Measurements from ENCODE around the gene ADAMTS10. TPM values are rescaled to one million over a fixed set of nuclear protein-coding genes. Genes with fewer than 3 reads are reported as not detected.

The ADAMTS10 gene
- total RNA-seq, 1 experiment from 2014 or later, result 10.2 TPM

GRCh38 chr19:8648240-8648639, 37.7 kb upstream of the ADAMTS10 start:
- Histone ChIP-seq H3K9ac (ENCODE audit: low read length) (no peak overlapping the region), H3K27ac (ENCODE audit: low read depth, low read length) (no peak overlapping the region), H3K36me3 (ENCODE audit: control insufficient read depth in 1 of 2, insufficient read depth in 2 of 2, low read length in 2 of 2) (no peaks in the 10 kb centered on the region), H2AFZ (ENCODE audit: low read depth, low read length, poor library complexity, severe bottlenecking) (no peak overlapping the region), H3K9me3 (ENCODE audit: control insufficient read depth in 1 of 2, insufficient read depth in 1 of 2, low read depth in 1 of 2, low read length in 2 of 2) (no peaks in the 10 kb centered on the region), H3K4me1 (ENCODE audit: control insufficient read depth in 1 of 2, insufficient read depth in 2 of 2, low read length in 2 of 2) (no peaks in the 10 kb centered on the region), H3K9me2 (ENCODE audit: insufficient read depth) (no peaks in the 10 kb centered on the region), H3K79me2 (ENCODE audit: insufficient read depth, low read length) (no peaks in the 10 kb centered on the region), H3K27me3 (ENCODE audit: insufficient read depth, low read length) (no peaks in the 10 kb centered on the region), H3K4me3 (replicated peaks in 1 of 2; ENCODE audit: low read depth in 1 of 2, low read length in 2 of 2) (no peak overlapping the region), H3K4me2 (ENCODE audit: low read length) (no peak overlapping the region), H4K20me1 (ENCODE audit: insufficient read depth) (no peaks in the 10 kb centered on the region)
- ChIA-PET POLR2A (no interaction called here), CTCF (no interaction called here), RAD21 (ENCODE audit: low non-redundant PET in 1 of 2, low total read pairs in 2 of 2, uncharacterized antibody in 2 of 2, unreplicated experiment in 2 of 2) (no interaction called here)
- ATAC-seq (no peak), DNase-seq (ENCODE audit: low read depth, low spot score) (no peak)
- no TSS peak for BruUV-seq (replicated peaks)
- TF ChIP-seq EZH2phosphoT487 (IDR thresholded peaks at IDR 0.05; ENCODE audit: borderline replicate concordance), result no peak
- intact Hi-C loops (cut with micrococcal nuclease), result no loop called here

GRCh38 chr19:8643860-8644653, 33.5 kb upstream of the ADAMTS10 start:
- no peak overlapping the region for H3K9ac ChIP-seq (ENCODE audit: low read length)
- CTCF ChIA-PET, result interaction anchor here (1.0 to 1.3 kb wide), 3 partner anchors 10 to 63 kb away, joined by 3 to 4 read pairs (median 3); no protein-coding TSS in a partner anchor

More at GRCh38 chr19:8643860-8644653, 33.5 kb upstream of the ADAMTS10 start:
- POLR2A ChIA-PET, result no interaction called here
- no peak overlapping the region for H3K4me2 ChIP-seq (ENCODE audit: low read length)
- no peaks in the 10 kb centered on the region for H3K79me2 ChIP-seq (ENCODE audit: insufficient read depth, low read length)
- H3K27me3 ChIP-seq (ENCODE audit: insufficient read depth, low read length), result no peaks in the 10 kb centered on the region
- BruUV-seq (replicated peaks), result no TSS peak
- ATAC-seq, result no peak
- no peak overlapping the region for H3K4me3 ChIP-seq (replicated peaks in 1 of 2; ENCODE audit: low read depth in 1 of 2, low read length in 2 of 2)
- H3K4me1 ChIP-seq (ENCODE audit: control insufficient read depth in 1 of 2, insufficient read depth in 2 of 2, low read length in 2 of 2), result no peaks in the 10 kb centered on the region
- TF ChIP-seq POLR2A (IDR thresholded peaks at IDR 0.05; ENCODE audit: borderline replicate concordance, extremely low read depth, insufficient read depth, insufficient read length), result no peak
- no peak for TF ChIP-seq SIN3A (IDR thresholded peaks at IDR 0.05; ENCODE audit: low read depth)
- no peak for TF ChIP-seq ZFX (IDR thresholded peaks at IDR 0.05)
- intact Hi-C loops (cut with micrococcal nuclease), result loop anchor here (2.0 kb wide), 1 partner anchor 63 kb away; no protein-coding TSS in a partner anchor
- no peaks in the 10 kb centered on the region for H3K9me3 ChIP-seq (ENCODE audit: control insufficient read depth in 1 of 2, insufficient read depth in 1 of 2, low read depth in 1 of 2, low read length in 2 of 2)
- H3K9me2 ChIP-seq (ENCODE audit: insufficient read depth), result no peaks in the 10 kb centered on the region
- no peaks in the 10 kb centered on the region for H3K36me3 ChIP-seq (ENCODE audit: control insufficient read depth in 1 of 2, insufficient read depth in 2 of 2, low read length in 2 of 2)
- no peak overlapping the region for H3K27ac ChIP-seq (ENCODE audit: low read depth, low read length)
- RAD21 ChIA-PET (ENCODE audit: low non-redundant PET in 1 of 2, low total read pairs in 2 of 2, uncharacterized antibody in 2 of 2, unreplicated experiment in 2 of 2), result interaction anchor here in 1 of 2 experiments (1.1 kb wide), 1 partner anchor 63 kb away, joined by 3 read pairs; no protein-coding TSS in a partner anchor
- no peaks in the 10 kb centered on the region for H4K20me1 ChIP-seq (ENCODE audit: insufficient read depth)
- DNase-seq (ENCODE audit: low read depth, low spot score), result no peak
- H2AFZ ChIP-seq (ENCODE audit: low read depth, low read length, poor library complexity, severe bottlenecking), result no peak overlapping the region
